GM12878 (cell line): ENCODE results near the gene ZNF808. TPM values are rescaled to one million over a fixed set of nuclear protein-coding genes. Genes with fewer than 3 reads are reported as not detected.

Source experiments
- ATF3 ChIP-seq: IDR thresholded peaks from 2 replicates; pipeline ENCODE4 v1.6.1; 2011; ENCODE audit warnings: low read depth, mild to moderate bottlenecking, low read length, moderate library complexity, borderline replicate concordance; ENCODE audit errors: extremely low read depth
- ATF7 ChIP-seq: fragments of 450-650 bp; IDR thresholded peaks from 2 replicates; pipeline ENCODE4 v1.6.1; 2016; ENCODE audit warnings: low read depth, mild to moderate bottlenecking
- BACH1 ChIP-seq: fragments of 450-650 bp; IDR thresholded peaks from 2 replicates; pipeline ENCODE4 v1.6.1; 2017; ENCODE audit warnings: mild to moderate bottlenecking, borderline replicate concordance
- BCLAF1 ChIP-seq: fragments of 450-650 bp; IDR thresholded peaks from 2 replicates; pipeline ENCODE4 v1.6.1; 2017; ENCODE audit warnings: antibody characterized with exemption, mild to moderate bottlenecking, moderate library complexity
- BMI1 ChIP-seq: fragments of 450-650 bp; IDR thresholded peaks from 2 replicates; pipeline ENCODE4 v1.6.1; 2016; ENCODE audit warnings: mild to moderate bottlenecking, moderate library complexity, borderline replicate concordance
- BRCA1 ChIP-seq: IDR thresholded peaks from 2 replicates; pipeline ENCODE4 v1.6.1; 2011; ENCODE audit warnings: low read depth, low read length, improper control_type of control experiment
- CHD2 ChIP-seq: IDR thresholded peaks from 2 replicates; pipeline ENCODE4 v1.6.1; 2011; ENCODE audit warnings: low read depth, low read length, improper control_type of control experiment, borderline replicate concordance
- E2F8 ChIP-seq: fragments of 450-650 bp; IDR thresholded peaks from 2 replicates; pipeline ENCODE4 v1.6.1; 2018; ENCODE audit warnings: mild to moderate bottlenecking, low read depth, moderate library complexity; ENCODE audit not compliant: partially characterized antibody
- IKZF1 ChIP-seq: fragments of 450-650 bp; conservative IDR thresholded peaks from 2 replicates; pipeline ENCODE4 v1.6.1; 2017; ENCODE audit warnings: antibody characterized with exemption, mild to moderate bottlenecking
- MYB ChIP-seq: fragments of 150-350 bp; IDR thresholded peaks from 2 replicates; pipeline ENCODE4 v1.6.1; 2014; ENCODE audit warnings: mild to moderate bottlenecking, low read depth, low read length, borderline replicate concordance
- NFIC ChIP-seq: IDR thresholded peaks from 2 replicates; pipeline ENCODE4 v1.6.1; 2012; ENCODE audit warnings: low read depth, mild to moderate bottlenecking, inconsistent platforms, low read length, moderate library complexity
- NR2C1 ChIP-seq: fragments of 450-650 bp; IDR thresholded peaks from 2 replicates; pipeline ENCODE4 v1.6.1; 2017; ENCODE audit warnings: antibody characterized with exemption, mild to moderate bottlenecking, moderate library complexity
- PAX5 ChIP-seq: IDR thresholded peaks from 2 replicates; pipeline ENCODE4 v1.6.1; 2011; ENCODE audit warnings: low read depth, low read length, borderline replicate concordance
- PBX3 ChIP-seq: IDR thresholded peaks from 2 replicates; pipeline ENCODE4 v1.6.1; 2011; ENCODE audit warnings: mild to moderate bottlenecking, low read depth, low read length, moderate library complexity; ENCODE audit not compliant: insufficient replicate concordance
- POLR2AphosphoS2 ChIP-seq: IDR thresholded peaks from 2 replicates; pipeline ENCODE4 v1.6.1; 2011; ENCODE audit warnings: low read depth, mild to moderate bottlenecking, low read length, improper control_type of control experiment, moderate library complexity
- RAD51 ChIP-seq: fragments of 450-650 bp; IDR thresholded peaks from 2 replicates; pipeline ENCODE4 v1.6.1; 2016; ENCODE audit warnings: moderate library complexity, mild to moderate bottlenecking, inconsistent platforms
- RCOR1 ChIP-seq: conservative IDR thresholded peaks from 2 replicates; pipeline ENCODE4 v1.6.1; 2012; ENCODE audit warnings: low read depth, low read length, improper control_type of control experiment
- RUNX3 ChIP-seq: IDR thresholded peaks from 2 replicates; pipeline ENCODE4 v1.6.1; 2012; ENCODE audit warnings: low read length, inconsistent platforms
- SMC3 ChIP-seq: IDR thresholded peaks from 2 replicates; pipeline ENCODE4 v1.6.1; 2011; ENCODE audit warnings: low read length, improper control_type of control experiment, borderline replicate concordance
- TCF3 ChIP-seq: IDR thresholded peaks from 2 replicates; pipeline ENCODE4 v1.6.1; 2012; ENCODE audit warnings: low read depth, mild to moderate bottlenecking, low read length, borderline replicate concordance; ENCODE audit not compliant: insufficient read depth
- polyA plus RNA-seq, 11 experiments: library from polyadenylated mRNA; depleted of rRNA in 4 of 11; unstranded in 6 of 11; stranded (reverse) in 5 of 11; fragments of >200 nt; fragmentation: Nextera tagmentation in 4 of 11; fragmentation: Illumina TruSeq in 1 of 11; extraction: Ambion mirVana in 4 of 11; extraction: Trizol in 1 of 11; gene quantifications; 1 replicate in 1 of 11; 2 replicates in 10 of 11; pipeline versions ENCODE4 v1.2.1 to v1.2.3, GENCODE V29; 2011 to 2016; ENCODE audit warnings: inconsistent platforms in 2 of 11, missing spikeins in 2 of 11, low read depth in 1 of 11
- total RNA-seq, 4 experiments: library from RNA; depleted of rRNA in 3 of 4; stranded (reverse); fragments of >200 nt in 3 of 4; fragmentation: Illumina TruSeq in 1 of 4; extraction: Trizol in 1 of 4; gene quantifications; 2 replicates each; pipeline versions ENCODE4 v1.2.1 to v1.2.3, GENCODE V29; 2013 to 2021
- TF ChIP-seq, protein P1 (sequence below): IDR thresholded peaks from 2 replicates; pipeline ENCODE4 v1.6.1; 2011; ENCODE audit warnings: borderline replicate concordance, low read depth, mild to moderate bottlenecking, moderate library complexity, mixed read lengths, low read length; ENCODE audit not compliant: insufficient read depth; ENCODE audit errors: extremely low read length

The ZNF808 gene
- total and polyA plus RNA-seq, 10 of the 15 experiments (the other 5 are each of a cell fraction or from before 2014, with no cell fraction given): 2.1 to 20.2 (median 7.2) TPM

DNA sequence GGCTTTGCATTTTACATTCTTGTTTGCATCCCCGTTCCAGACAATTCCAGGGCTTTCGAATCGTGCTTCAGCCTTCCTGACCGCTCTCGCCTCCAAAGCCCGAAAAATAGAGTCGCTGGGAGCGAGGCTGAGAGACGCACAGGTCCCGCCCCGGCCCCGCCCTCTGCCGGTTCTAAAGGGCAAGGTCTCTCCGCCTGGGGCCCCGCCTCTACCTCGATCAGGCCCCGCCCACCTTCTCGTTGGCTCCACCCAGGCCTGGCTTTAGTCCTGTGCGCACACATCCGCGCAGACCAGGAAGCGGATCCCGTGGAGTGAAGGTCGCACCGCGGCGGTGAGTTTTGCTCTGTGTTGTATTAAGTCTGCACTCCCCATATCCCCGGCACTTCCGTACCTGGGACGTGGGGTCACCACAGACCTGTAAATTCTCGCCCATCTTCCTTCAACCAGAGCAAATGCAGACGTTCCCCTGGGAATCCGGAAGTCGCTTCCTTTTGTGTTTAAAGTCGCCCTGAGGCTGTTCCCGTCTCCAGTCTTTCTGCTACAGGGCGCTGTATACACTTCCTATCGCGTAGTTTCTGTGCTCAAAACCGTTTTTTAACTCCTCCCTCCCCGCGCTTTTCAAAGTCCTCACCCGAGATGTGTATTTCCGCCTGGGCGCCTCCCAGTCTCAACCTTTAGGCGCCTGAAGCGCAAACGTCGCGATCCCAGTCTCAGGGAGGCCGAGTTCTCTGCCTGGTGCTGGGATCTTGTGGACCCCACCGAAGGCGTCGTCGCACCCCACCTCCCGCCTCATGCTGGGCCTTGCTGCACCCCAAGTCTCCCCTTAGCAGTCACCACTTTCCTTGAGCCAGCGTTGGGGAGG lies 42.8 kb downstream of the ZNF808 start, which contains the start of gene ZNF701 (continued):
- no peak for TF ChIP-seq PBX3
- peak; percentile 73 for TF ChIP-seq E2F8
- no peak for TF ChIP-seq BCLAF1
- no peak for TF ChIP-seq MYB
- TF ChIP-seq, protein P1, sequence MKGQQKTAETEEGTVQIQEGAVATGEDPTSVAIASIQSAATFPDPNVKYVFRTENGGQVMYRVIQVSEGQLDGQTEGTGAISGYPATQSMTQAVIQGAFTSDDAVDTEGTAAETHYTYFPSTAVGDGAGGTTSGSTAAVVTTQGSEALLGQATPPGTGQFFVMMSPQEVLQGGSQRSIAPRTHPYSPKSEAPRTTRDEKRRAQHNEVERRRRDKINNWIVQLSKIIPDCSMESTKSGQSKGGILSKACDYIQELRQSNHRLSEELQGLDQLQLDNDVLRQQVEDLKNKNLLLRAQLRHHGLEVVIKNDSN: no peak
- TF ChIP-seq NFIC: no peak
- TF ChIP-seq ATF3: no peak
- no peak for TF ChIP-seq BACH1
- no peak for TF ChIP-seq BMI1
- no peak for TF ChIP-seq PAX5
- TF ChIP-seq IKZF1: peak; percentile 74
- peak; percentile 87 for TF ChIP-seq POLR2AphosphoS2
- TF ChIP-seq NR2C1: no peak
- TF ChIP-seq SMC3: peak; percentile 9; the same call in 1 of the 2 replicates
- TF ChIP-seq CHD2: peak; percentile 53; the same call in 1 of the 2 replicates
- TF ChIP-seq TCF3: no peak
- TF ChIP-seq BRCA1: no peak
- TF ChIP-seq RUNX3: 0 out of 2 replicates have a peak, but pooled peaks have one; percentile 21
- no peak for TF ChIP-seq RCOR1
- TF ChIP-seq ATF7: peak; percentile 27; the same call in 1 of the 2 replicates
- TF ChIP-seq RAD51: no peak
